IPS DF 6.9 (cell line): Measurements from ENCODE around the gene ZSWIM4.
"Not testable (repeated sequence)": the region's sequence is repeated elsewhere in the genome, so short reads cannot be mapped to it uniquely, and the experiment has no call there.

Source experiments
- DNase-seq: peaks from one replicate; pipeline ENCODE4 v3.0.0-alpha.2; 2013; ENCODE audit warnings: low read depth, low spot score
- H3K27ac ChIP-seq: one replicate; pipeline ENCODE4 v1.5.1; 2013; ENCODE audit warnings: low read length, control low read depth
- H3K27me3 ChIP-seq: 2 replicates; pipeline ENCODE4 v1.6.1; 2013; ENCODE audit warnings: mild to moderate bottlenecking, low read length; ENCODE audit not compliant: control insufficient read depth, insufficient read depth
- H3K36me3 ChIP-seq: 2 replicates; pipeline ENCODE4 v1.6.1; 2013; ENCODE audit warnings: low read length; ENCODE audit not compliant: control insufficient read depth, insufficient read depth
- H3K4me1 ChIP-seq: 2 replicates; pipeline ENCODE4 v1.6.1; 2013; ENCODE audit warnings: low read length; ENCODE audit not compliant: control insufficient read depth, insufficient read depth
- H3K4me3 ChIP-seq: 2 replicates; pipeline ENCODE4 v1.5.1; 2013; ENCODE audit warnings: mild to moderate bottlenecking, low read length
- H3K9me3 ChIP-seq: 2 replicates; pipeline ENCODE4 v1.6.1; 2013; ENCODE audit warnings: low read length, inconsistent platforms; ENCODE audit not compliant: control insufficient read depth, insufficient read depth
- WGBS: extraction: QIAGEN DNeasy Blood & Tissue Kit; methylation state at CpG from one replicate; pipeline ENCODE4 v1.1.7; 2013; ENCODE audit warnings: mixed read lengths, missing lambda C conversion rate; ENCODE audit not compliant: insufficient read length, insufficient coverage; 5-methylcytosine and 5-hydroxymethylcytosine counted together

The ZSWIM4 gene

DNA sequence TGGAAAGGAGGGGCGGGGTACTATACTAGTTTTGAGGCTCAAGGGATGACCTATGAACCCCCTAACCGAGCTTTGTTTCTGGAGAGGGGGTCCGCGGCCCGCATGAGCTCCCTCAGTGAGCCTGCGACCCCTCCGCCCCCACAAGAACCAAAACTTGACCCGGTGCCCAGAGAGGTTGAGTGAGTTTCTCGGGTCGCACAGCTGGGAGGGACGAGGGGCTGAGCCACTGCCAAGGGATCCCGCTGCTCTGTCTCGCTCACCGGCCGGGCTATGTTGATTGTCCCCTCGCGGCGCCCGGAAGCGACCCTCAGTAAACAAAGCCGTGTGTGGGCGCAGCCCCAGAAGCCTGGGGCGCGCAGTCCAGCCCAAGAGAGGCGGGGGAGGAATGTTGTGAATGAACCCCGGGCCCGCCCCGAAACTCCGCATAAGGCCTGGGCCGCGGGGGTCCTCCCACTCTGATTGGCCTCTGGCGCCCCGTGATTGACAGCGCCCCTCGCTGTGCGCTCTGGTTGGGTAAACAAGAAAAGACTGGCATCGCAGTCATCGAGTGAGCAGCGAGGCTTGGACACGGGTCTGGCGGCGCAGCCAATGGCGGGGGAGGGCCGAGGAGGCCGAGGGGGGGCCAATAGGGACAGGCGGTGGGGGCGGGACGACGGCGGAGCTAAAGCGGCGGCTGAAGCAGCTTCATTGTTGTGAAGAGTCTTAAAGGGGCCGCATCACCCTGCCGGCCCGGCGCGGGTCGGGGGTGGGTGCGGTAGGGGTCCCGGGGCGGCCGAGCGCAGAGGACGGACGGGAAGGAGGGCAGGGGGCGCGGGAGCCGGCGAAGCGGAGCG is at the start of gene ZSWIM4:
Gene ZSWIM4, plus strand, starts transcription at position 687 of the 833 bp plus-strand sequence. CDS start 206 bp downstream, outside the sequence.
- H3K27ac ChIP-seq = no peak within 1 kb of the TSS
- peaks cover 3% of the 10 kb centered on the region; the same call in 1 of the 2 replicates for H3K36me3 ChIP-seq
- H3K9me3 ChIP-seq = no peaks in the 10 kb centered on the region
- H3K27me3 ChIP-seq = no peaks in the 10 kb centered on the region
- peak; percentile 100 for DNase-seq
- peak within 1 kb of the TSS; percentile 75 for H3K4me3 ChIP-seq
- H3K4me1 ChIP-seq = no peaks in the 10 kb centered on the region; the same call in 1 of the 2 replicates
- WGBS = no CpG with 5 or more reads among the region's 71 CpGs

DNA sequence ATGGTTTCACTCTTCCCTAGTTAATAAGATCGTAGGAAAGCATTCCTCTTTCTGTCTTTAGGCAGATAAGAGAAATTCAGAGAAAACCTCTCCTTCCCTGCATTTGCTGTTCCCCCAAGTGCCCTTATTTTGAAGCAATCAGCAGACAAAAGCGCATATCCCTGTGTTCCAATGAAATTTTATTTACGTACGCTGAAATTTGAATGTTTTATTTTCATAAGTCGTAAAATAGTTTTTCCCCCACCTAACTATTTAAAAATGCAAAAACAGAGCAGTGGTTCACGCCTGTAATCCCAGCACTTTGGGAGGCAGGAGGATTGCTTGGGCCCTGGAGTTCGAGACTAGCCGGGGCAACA is 48.2 kb upstream of the ZSWIM4 start:
- no peaks in the 10 kb centered on the region for H3K4me1 ChIP-seq
- no peaks in the 10 kb centered on the region for H3K27me3 ChIP-seq
- no peaks in the 10 kb centered on the region for H3K36me3 ChIP-seq
- no peak overlapping the region for H3K27ac ChIP-seq
- no peak for DNase-seq
- WGBS = no CpG with 5 or more reads among the region's 8 CpGs
- no peaks in the 10 kb centered on the region for H3K9me3 ChIP-seq
- H3K4me3 ChIP-seq = no peak overlapping the region

DNA sequence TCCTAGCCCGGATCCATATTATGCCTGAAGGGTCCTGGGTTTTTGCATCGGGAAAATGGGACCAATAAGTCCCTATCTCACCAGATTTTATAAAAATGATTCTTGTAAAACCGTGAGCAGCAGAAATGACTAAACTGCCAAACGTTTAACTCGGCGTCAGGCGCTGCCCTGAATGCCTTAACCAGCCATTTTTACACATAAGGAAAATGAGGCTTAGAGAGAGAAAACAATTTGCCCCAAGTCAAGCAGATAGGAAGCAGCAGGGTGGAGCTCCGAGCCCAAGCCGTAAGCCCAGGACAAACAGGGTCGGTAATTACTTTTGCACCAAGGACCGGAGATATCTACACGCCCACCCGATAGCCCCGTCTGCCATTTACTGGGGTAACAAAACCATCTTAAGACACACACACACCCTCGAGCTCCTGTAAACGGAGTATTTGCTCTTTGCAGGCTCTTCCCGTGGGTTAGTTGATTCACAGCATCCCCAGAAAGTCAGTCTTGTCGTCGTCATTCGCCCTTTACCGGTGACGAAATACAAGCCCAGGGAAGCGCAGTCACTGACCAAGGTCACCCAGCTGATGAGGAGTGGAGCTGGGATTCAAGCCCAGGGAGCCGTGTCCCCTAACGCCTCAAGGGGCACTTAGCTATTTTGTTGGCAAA is 46.9 kb upstream of the ZSWIM4 start:
- Histone ChIP-seq H3K4me1 (no peaks in the 10 kb centered on the region), H3K27me3 (no peaks in the 10 kb centered on the region), H3K27ac (no peak overlapping the region), H3K9me3 (no peaks in the 10 kb centered on the region), H3K4me3 (peak overlapping the region; percentile 72), H3K36me3 (no peaks in the 10 kb centered on the region)
- WGBS = no CpG with 5 or more reads among the region's 25 CpGs
- no peak for DNase-seq

DNA sequence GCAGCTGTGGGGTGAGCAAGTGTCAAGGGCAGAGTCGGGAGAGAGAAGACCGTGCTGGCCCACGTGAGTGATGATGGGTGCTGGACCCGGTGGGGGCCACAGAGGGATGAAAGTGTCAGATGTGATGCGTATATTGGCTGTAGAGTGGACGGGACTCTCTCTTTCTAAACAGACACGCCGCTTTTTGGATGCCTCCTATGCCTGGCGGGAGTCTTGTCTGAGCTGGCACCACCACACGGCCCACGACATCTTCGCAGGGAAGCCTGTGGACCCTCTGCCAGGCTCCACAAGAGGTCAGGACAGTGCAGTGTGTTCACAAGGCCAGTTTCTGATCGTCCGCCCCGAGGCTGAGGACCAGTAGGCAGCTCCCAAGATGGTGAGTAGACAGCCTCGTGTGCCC is 43.8 kb upstream of the ZSWIM4 start:
- 0 out of 2 replicates have a peak, but pooled peaks cover 7% of the 10 kb centered on the region for H3K36me3 ChIP-seq

DNA sequence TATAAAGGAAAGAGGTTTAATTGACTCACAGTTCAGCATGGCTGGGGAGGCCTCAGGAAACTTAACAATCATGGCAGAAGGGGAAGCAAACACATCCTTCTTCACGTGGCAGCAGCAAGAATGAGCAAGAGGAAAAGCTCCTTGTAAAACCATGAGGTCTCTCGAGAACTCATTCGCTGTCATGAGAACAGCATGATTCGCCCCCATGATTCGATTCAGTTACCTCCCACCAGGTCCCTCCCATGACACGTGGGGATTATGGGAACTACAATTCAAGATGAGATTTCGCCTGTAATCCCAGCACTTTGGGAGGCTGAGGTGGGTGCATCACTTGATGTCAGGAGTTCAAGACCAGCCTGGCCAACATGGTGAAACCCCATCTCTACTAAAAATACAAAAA is 41.6 kb upstream of the ZSWIM4 start:
- peaks cover 10% of the 10 kb centered on the region; the same call in 1 of the 2 replicates for H3K36me3 ChIP-seq
- not testable (repeated sequence) for H3K27ac ChIP-seq, DNase-seq, H3K4me3 ChIP-seq, H3K4me1 ChIP-seq, H3K27me3 ChIP-seq, H3K9me3 ChIP-seq
- no CpG with 5 or more reads among the region's 7 CpGs for WGBS

More for the DNA sequence above, 43.8 kb upstream of the ZSWIM4 start:
- Histone ChIP-seq H3K4me3 (no peak overlapping the region), H3K9me3 (no peaks in the 10 kb centered on the region), H3K4me1 (no peaks in the 10 kb centered on the region), H3K27me3 (no peaks in the 10 kb centered on the region), H3K27ac (no peak overlapping the region)
- WGBS = no CpG with 5 or more reads among the region's 16 CpGs
- DNase-seq = no peak

DNA sequence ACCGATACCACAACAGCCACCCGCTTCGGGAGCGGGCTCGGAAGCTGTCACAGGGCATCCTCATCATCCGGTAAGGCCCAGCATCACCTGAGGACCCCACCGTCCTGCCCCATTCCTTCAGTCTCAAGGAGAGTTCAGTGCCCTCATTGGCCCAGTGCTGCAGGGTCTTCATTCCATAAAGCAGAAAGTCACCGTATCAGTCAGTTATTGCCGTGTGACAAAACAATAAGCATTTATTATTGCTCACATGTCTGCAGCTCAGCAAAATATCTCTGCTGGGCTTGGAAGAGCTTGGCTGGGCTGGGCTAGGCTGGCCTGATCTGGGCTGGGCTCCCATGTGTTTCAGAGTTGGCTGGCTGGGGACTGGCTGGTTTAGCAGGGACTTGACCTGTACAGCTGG is 39.0 kb upstream of the ZSWIM4 start:
- H3K27me3 ChIP-seq = no peaks in the 10 kb centered on the region
- no peak for DNase-seq
- no peaks in the 10 kb centered on the region for H3K4me1 ChIP-seq
- peaks cover 19% of the 10 kb centered on the region for H3K36me3 ChIP-seq
- H3K27ac ChIP-seq = no peak overlapping the region
- no peak overlapping the region for H3K4me3 ChIP-seq
- H3K9me3 ChIP-seq = no peaks in the 10 kb centered on the region
- no CpG with 5 or more reads among the region's 9 CpGs for WGBS

DNA sequence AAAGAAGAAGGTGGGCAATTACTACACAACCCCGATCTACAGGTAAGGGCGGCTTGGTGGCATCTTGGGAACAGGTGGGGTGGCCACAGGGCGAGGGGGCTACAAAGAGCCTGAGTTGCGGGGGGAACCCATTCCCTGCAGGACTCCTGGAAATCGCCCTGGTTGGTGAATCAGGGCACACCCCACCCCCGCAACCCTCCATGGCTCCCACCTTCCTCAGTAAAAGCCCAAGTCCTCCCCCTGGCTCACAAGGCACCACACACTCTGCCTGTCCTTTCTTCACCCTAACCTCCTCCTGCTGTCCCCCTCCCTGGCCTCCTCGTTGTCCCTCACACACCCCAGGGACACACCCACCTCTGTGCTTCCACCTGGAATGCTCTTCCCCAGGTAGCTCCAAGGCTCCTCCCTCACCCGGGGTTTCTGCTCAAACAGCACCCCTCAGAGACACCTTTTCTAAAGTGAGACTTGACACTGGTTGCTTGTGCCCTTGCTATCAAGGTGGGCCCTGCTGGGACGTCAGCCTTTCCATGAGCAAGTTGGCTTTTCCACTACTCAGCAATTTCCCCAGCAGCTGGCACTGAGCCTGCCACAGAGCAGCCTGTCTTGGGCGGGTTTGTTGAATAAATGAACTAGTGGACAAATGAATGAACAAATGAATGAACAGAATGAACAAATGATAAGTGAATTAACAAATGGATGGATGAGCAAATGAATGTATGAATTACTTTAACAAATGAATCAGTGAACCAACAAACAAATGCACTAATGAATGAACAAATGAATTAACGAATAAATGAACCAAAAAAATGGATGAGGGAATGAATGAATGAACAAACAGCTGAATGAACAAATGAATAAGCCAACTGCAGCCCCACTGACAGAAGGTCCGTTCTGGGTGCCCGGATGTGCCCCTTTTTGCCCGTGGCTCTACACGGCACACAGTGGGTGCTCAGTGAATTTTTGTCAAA is 37.2 kb upstream of the ZSWIM4 start:
- Histone ChIP-seq H3K27ac (no peak overlapping the region), H3K4me1 (no peaks in the 10 kb centered on the region), H3K9me3 (no peaks in the 10 kb centered on the region), H3K4me3 (no peak overlapping the region), H3K27me3 (no peaks in the 10 kb centered on the region), H3K36me3 (peaks cover 21% of the 10 kb centered on the region)
- no CpG with 5 or more reads among the region's 15 CpGs for WGBS
- DNase-seq = no peak

DNA sequence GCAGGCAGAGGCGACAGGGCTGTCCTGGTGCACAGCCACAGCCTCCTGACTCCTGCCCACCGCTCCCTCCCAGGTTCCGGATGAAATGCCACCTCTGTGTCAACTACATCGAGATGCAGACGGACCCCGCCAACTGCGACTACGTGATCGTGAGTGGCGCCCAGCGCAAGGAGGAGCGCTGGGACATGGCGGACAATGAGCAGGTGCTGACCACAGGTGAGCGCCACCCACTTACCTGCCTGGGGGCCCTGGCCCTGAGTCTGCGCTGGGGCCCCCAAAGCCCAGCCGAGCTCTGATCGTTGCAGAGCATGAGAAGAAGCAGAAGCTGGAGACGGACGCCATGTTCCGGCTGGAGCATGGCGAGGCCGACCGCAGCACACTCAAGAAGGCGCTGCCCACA is 36.4 kb upstream of the ZSWIM4 start:
- Histone ChIP-seq H3K36me3 (peaks cover 21% of the 10 kb centered on the region), H3K9me3 (no peaks in the 10 kb centered on the region), H3K27ac (no peak overlapping the region), H3K27me3 (no peaks in the 10 kb centered on the region), H3K4me1 (no peaks in the 10 kb centered on the region), H3K4me3 (no peak overlapping the region)
- no CpG with 5 or more reads among the region's 24 CpGs for WGBS
- no peak for DNase-seq

DNA sequence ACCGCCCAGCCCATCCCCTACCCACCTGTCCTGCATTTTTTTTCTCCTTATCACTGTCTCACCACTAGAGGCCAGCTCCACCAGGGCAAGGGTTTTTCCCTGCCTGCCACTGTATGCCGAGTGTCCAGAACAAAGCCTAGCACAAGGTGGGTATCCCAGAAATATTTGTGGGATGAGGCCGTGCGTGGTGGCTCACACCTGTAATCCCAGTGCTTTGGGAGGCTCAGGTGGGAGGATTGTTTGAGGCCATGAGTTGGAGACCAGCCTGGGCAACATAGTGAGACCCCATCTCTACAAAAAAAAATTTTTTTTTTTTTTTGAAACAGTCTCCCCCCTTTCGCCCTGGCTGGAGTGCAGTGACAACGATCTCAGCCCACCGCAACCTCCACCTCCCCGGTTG is 33.8 kb upstream of the ZSWIM4 start:
- no peaks in the 10 kb centered on the region for H3K9me3 ChIP-seq
- WGBS = no CpG with 5 or more reads among the region's 8 CpGs
- no peak for DNase-seq
- no peak overlapping the region for H3K27ac ChIP-seq
- peaks cover 14% of the 10 kb centered on the region for H3K36me3 ChIP-seq
- no peaks in the 10 kb centered on the region for H3K27me3 ChIP-seq
- H3K4me3 ChIP-seq = no peak overlapping the region
- H3K4me1 ChIP-seq = peaks cover 2% of the 10 kb centered on the region; the same call in 1 of the 2 replicates

DNA sequence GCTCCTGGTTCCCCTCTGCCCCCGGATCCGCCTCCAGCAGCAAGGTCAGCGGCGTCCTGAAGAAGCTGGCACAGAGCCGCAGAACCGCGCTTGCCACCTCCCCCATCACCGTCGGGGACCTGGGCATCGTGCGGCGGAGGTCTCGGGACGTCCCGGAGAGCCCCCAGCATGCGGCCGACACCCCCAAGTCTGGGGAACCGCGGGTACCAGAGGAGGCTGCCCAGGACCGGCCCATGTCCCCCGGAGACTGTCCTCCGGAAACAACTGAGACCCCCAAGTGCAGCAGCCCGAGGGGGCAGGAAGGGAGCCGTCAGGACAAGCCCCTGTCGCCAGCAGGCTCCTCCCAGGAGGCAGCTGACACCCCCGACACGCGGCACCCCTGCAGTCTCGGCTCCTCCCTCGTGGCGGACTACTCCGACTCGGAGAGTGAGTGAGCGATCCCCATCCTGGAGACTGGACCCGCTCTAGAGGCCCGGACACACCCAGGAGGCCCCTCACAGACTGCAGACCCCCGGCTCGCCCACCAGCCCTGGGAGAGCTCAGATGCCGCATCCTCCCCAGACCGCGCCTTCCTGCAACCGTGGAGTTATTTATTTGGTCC is 32.5 kb upstream of the ZSWIM4 start:
- no peak for DNase-seq
- Histone ChIP-seq H3K4me1 (peaks cover 2% of the 10 kb centered on the region; the same call in 1 of the 2 replicates), H3K9me3 (no peaks in the 10 kb centered on the region), H3K27ac (no peak overlapping the region), H3K4me3 (no peak overlapping the region), H3K36me3 (peaks cover 14% of the 10 kb centered on the region), H3K27me3 (no peaks in the 10 kb centered on the region)
- WGBS = no CpG with 5 or more reads among the region's 42 CpGs
